SK-N-SH treated with all-trans-retinoic acid at 6 μM for 48 hours (cell line): ENCODE measurements around the gene NAA11.

Experiments
- ARNTL ChIP-seq: fragments of 450-650 bp; formaldehyde crosslinking; IDR thresholded peaks from 2 replicates; pipeline ENCODE4 v1.5.0; 2020; ENCODE audit warnings: low read depth, mild to moderate bottlenecking, moderate library complexity, borderline replicate concordance
- CSDC2 ChIP-seq: fragments of 250-450 bp; sonication (Bioruptor Pico); IDR thresholded peaks from 2 replicates; pipeline ENCODE4 v1.5.0; 2020; ENCODE audit warnings: mild to moderate bottlenecking, moderate library complexity
- PATZ1 ChIP-seq: fragments of 250-450 bp; sonication (Bioruptor Pico); IDR thresholded peaks from 2 replicates; pipeline ENCODE4 v1.8.0; 2020; ENCODE audit warnings: mild to moderate bottlenecking, moderate library complexity, borderline replicate concordance
- RARB ChIP-seq: fragments of 250-450 bp; sonication (Bioruptor Pico); IDR thresholded peaks from 2 replicates; pipeline ENCODE4 v1.8.0; 2021; ENCODE audit warnings: mild to moderate bottlenecking, moderate library complexity

DNA sequence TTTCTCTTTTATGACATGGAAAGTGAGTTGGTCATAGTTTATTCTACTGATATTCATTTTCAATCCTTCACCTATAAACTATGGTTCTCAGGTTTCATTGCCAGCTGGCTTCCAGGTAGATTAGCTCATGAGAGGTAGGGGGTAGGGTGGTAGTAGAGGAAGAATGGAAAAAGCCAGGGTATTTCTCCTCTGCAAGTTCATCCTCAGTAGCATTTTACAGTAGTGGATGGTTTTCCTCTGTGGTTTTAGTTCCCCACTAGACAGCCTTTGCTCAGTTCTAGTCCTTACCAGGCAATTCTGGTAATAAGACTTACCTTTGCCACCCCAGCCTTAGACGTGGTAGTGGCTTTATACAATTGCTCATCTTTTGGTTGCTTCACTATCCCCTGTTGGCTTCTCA is 8.9 kb upstream of the NAA11 start:
- no peak for TF ChIP-seq PATZ1 (CRISPR knock-in tag)
- no peak for TF ChIP-seq ARNTL (CRISPR knock-in tag)
- TF ChIP-seq RARB (CRISPR knock-in tag) = no peak
- TF ChIP-seq CSDC2 = no peak
